K562 (cell line): Measurements from ENCODE around the gene FAM78A. TPM values are rescaled to one million over a fixed set of nuclear protein-coding genes. Genes with fewer than 3 reads are reported as not detected.

Experiments
- ATAC-seq: fragments of 200-7000 bp; cut with Tn5 transposase; 3 replicates; pipeline ENCODE4 v1.9.1; 2020; ENCODE audit warnings: moderate library complexity
- BruUV-seq: library from RNA; stranded (reverse); fragments of 400-500 nt; replicated peaks from 2 replicates; lab custom pipeline; 2021; lab: Mats Ljungman, UMichigan
- CTCF ChIA-PET: fragments of 300-600 bp; formaldehyde crosslinking; extraction: SDS; loops from one replicate; lab custom pipeline; 2021; ENCODE audit warnings: low intra/inter-chr PET ratio; lab: Yijun Ruan, JAX
- POLR2A ChIA-PET: fragments of 300-600, 350-650 bp; sonication (Branson Sonifier 250); formaldehyde crosslinking; extraction: SDS; loops from one replicate; lab custom pipeline; 2021; ENCODE audit warnings: antibody characterized with exemption, inconsistent platforms; lab: Yijun Ruan, JAX
- DNase-seq, 4 experiments: peaks; one replicate each; pipeline versions ENCODE4 v3.0.0 to v3.0.0-alpha.2; 2011 to 2018; ENCODE audit warnings: low spot score in 3 of 4, mixed read lengths in 3 of 4; ENCODE audit errors: extremely low read depth in 1 of 4
- FAIRE-seq: peaks from 2 replicates; lab custom pipeline; 2011; peaks lifted over from hg19 to GRCh38; lab: Jason Lieb, UNC
- H2AFZ ChIP-seq: 2 replicates; pipeline ENCODE4 v1.6.0; 2011; ENCODE audit warnings: low read depth, low read length, control low read depth, inconsistent platforms
- H3K27ac ChIP-seq: fragments of 200-600 bp; 3 replicates; pipeline ENCODE4 v1.8.0; 2011; ENCODE audit warnings: low read depth, mild to moderate bottlenecking, control low read depth, inconsistent platforms, low read length, moderate library complexity, mixed read lengths; ENCODE audit errors: extremely low read depth
- H3K27me3 ChIP-seq, 2 experiments: fragments of 300-600 bp in 1 of 2; 2 replicates in 1 of 2; 3 replicates in 1 of 2; pipeline versions ENCODE4 v1.6.0 to v1.8.0; 2011; ENCODE audit warnings: inconsistent platforms in 2 of 2, low read length in 2 of 2, mild to moderate bottlenecking in 1 of 2, mixed read lengths in 1 of 2, moderate library complexity in 1 of 2; ENCODE audit not compliant: control insufficient read depth in 2 of 2, insufficient read depth in 2 of 2
- H3K36me3 ChIP-seq: fragments of 300-600 bp; 3 replicates; pipeline ENCODE4 v1.8.0; 2011; ENCODE audit warnings: mild to moderate bottlenecking, low read length, inconsistent platforms; ENCODE audit not compliant: control insufficient read depth, insufficient read depth
- H3K4me1 ChIP-seq, 2 experiments: fragments of 200-600 bp in 1 of 2; replicated peaks in 1 of 2; 2 replicates in 1 of 2; 3 replicates in 1 of 2; pipeline versions ENCODE4 v1.5.1 to v1.8.0; 2011; ENCODE audit warnings: inconsistent platforms in 2 of 2, low read length in 2 of 2, mild to moderate bottlenecking in 1 of 2, mixed read lengths in 1 of 2, moderate library complexity in 1 of 2; ENCODE audit not compliant: control insufficient read depth in 2 of 2, insufficient read depth in 2 of 2
- H3K4me2 ChIP-seq: 2 replicates; pipeline ENCODE4 v1.6.1; 2011; ENCODE audit warnings: low read length, control low read depth, inconsistent platforms, mixed read lengths; ENCODE audit not compliant: insufficient read depth
- H3K4me3 ChIP-seq: fragments of 200-600 bp; sonication (generic), shearing (Covaris generic); 2 replicates; pipeline ENCODE4 v1.5.1; 2016; ENCODE audit warnings: control low read depth, inconsistent platforms
- H3K79me2 ChIP-seq: fragments of 200-600 bp; 3 replicates; pipeline ENCODE4 v1.8.0; 2011; ENCODE audit warnings: low read length, inconsistent platforms; ENCODE audit not compliant: control insufficient read depth, insufficient read depth
- H3K9ac ChIP-seq, 2 experiments: 2 replicates each; pipeline versions ENCODE4 v1.6.0 to v1.6.1; 2011; ENCODE audit warnings: low read depth in 2 of 2, low read length in 2 of 2, control low read depth in 1 of 2, inconsistent platforms in 1 of 2, mild to moderate bottlenecking in 1 of 2, mixed read lengths in 1 of 2; ENCODE audit not compliant: insufficient read depth in 1 of 2
- H3K9me1 ChIP-seq: one replicate; pipeline ENCODE4 v1.6.0; 2011; ENCODE audit warnings: inconsistent platforms, mild to moderate bottlenecking, low read length, moderate library complexity; ENCODE audit not compliant: control insufficient read depth, insufficient read depth
- H3K9me3 ChIP-seq: replicated peaks from 2 replicates; pipeline ENCODE4 v1.5.1; 2011; ENCODE audit warnings: low read depth, low read length, inconsistent platforms; ENCODE audit not compliant: control insufficient read depth, insufficient read depth
- H4K20me1 ChIP-seq: replicated peaks from 2 replicates; pipeline ENCODE4 v1.6.1; 2011; ENCODE audit warnings: low read length, inconsistent platforms, mixed read lengths; ENCODE audit not compliant: control insufficient read depth, insufficient read depth
- MBD2 ChIP-seq: sonication (generic); IDR thresholded peaks from 2 replicates; pipeline ENCODE4 v1.6.1; 2016; ENCODE audit warnings: low read depth, borderline replicate concordance
- ZNF316 ChIP-seq: fragments of 450-650 bp; IDR thresholded peaks from 2 replicates; pipeline ENCODE4 v1.6.1; 2016
- WGBS: fragments of 100-300 bp; shearing (Covaris generic); methylation state at CpG from one replicate; pipeline ENCODE4 v1.1.6; 2016; ENCODE audit warnings: low coverage, mixed read lengths; ENCODE audit not compliant: insufficient coverage; ENCODE audit errors: missing lambda C conversion rate; 5-methylcytosine and 5-hydroxymethylcytosine counted together
- in situ Hi-C: fragments of 300-500 bp; cut with MboI; formaldehyde crosslinking; loops from 4 replicates; pipeline ENCODE4 v1.15.0; 2018; ENCODE audit warnings: inconsistent platforms, mixed read lengths
- intact Hi-C: fragments of 100-400 bp; cut with micrococcal nuclease; formaldehyde crosslinking; loops from 2 replicates; pipeline ENCODE4 v1.14.2; 2022
- polyA plus RNA-seq, 8 experiments: library from polyadenylated mRNA; depleted of rRNA in 4 of 8; stranded (reverse) in 5 of 8; unstranded in 3 of 8; fragments of >200 nt; fragmentation: Nextera tagmentation in 2 of 8; fragmentation: Illumina TruSeq in 1 of 8; extraction: Ambion mirVana in 2 of 8; extraction: Trizol in 1 of 8; gene quantifications; 2 replicates each; pipeline versions ENCODE4 v1.2.1 to v1.2.3, GENCODE V29; 2011 to 2014; ENCODE audit warnings: inconsistent platforms in 1 of 8, missing spikeins in 1 of 8
- total RNA-seq, 7 experiments: library from RNA; depleted of rRNA in 6 of 7; stranded (reverse); fragments of >200 nt in 6 of 7; fragmentation: Illumina TruSeq in 2 of 7; extraction: Trizol in 2 of 7; gene quantifications; 2 replicates each; pipeline versions ENCODE4 v1.2.1 to v1.2.3, GENCODE V29; 2011 to 2021; ENCODE audit warnings: low replicate concordance in 1 of 7
- TF ChIP-seq, protein P1 (sequence below): fragments of 250-450 bp; sonication (Bioruptor Pico); IDR thresholded peaks from 2 replicates; pipeline ENCODE4 v1.5.0; 2021

The FAM78A gene
- total and polyA plus RNA-seq, 9 of the 15 experiments (the other 6 are each of a cell fraction or from before 2014, with no cell fraction given): 0.56 to 103 (median 55.2) TPM

DNA sequence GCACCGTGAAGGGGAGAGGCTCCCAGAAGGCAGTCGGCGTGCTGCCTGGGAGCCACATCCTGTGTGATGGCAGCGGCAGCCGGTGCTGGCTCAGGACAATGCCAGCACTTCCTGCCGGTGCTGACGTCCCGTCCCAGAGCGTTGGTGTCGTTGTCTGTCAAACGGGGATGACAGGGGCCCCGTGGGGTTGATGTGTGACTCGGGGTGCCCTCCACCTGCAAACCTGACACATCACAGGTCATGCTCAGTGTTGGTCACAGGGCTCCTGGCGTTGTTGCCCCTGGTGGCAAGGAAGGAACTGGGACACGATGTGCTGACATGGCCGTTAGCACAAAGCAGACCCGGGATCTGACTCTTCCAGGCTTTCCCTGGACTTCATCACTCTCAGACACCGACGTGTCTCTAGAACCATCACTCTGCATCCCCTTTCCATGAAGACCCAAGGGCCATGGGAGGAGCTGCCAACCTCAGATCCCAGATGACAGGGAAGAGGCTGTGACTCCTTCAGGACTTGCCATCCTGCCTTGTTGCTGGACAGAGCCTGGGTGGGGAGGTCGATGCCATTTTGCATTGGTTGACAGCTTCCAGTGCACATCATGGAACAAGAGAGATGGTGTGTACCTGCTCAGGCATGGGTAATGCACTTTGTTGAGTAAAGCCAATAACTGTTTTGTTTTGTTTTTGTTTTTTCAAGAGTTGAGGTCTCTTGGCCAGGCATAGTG lies 34.7 kb upstream of the FAM78A start:
- TF ChIP-seq, protein P1, sequence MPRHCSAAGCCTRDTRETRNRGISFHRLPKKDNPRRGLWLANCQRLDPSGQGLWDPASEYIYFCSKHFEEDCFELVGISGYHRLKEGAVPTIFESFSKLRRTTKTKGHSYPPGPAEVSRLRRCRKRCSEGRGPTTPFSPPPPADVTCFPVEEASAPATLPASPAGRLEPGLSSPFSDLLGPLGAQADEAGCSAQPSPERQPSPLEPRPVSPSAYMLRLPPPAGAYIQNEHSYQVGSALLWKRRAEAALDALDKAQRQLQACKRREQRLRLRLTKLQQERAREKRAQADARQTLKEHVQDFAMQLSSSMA (CRISPR knock-in tag): no peak
- no peak for TF ChIP-seq MBD2
- 0 out of 2 replicates have a peak, but pooled peaks have one; percentile 27 for TF ChIP-seq ZNF316
- no peaks in the 10 kb centered on the region for H3K79me2 ChIP-seq
- intact Hi-C loops (no loop called here), in situ Hi-C loops (loop anchor here (25.0 kb wide), 1 partner anchor 599 kb away; no protein-coding TSS in a partner anchor)
- no peak overlapping the region for H3K27ac ChIP-seq
- 25% methylated on average over 18 of the region's 20 CpGs for WGBS
- BruUV-seq: no TSS peak
- no peak for FAIRE-seq
- H3K36me3 ChIP-seq: no peaks in the 10 kb centered on the region
- peak overlapping the region in 1 of 2 experiments; percentile 64; a peak in 2 of 4 replicates for H3K9ac ChIP-seq
- ATAC-seq: no peak
- ChIA-PET CTCF (no interaction called here), POLR2A (interaction anchor here (0.9 to 1.0 kb wide), 2 partner anchors 14 to 15 kb away, joined by 3 read pairs; no protein-coding TSS in a partner anchor)
- no peaks in the 10 kb centered on the region for H3K9me1 ChIP-seq
- no peaks in the 10 kb centered on the region for H3K27me3 ChIP-seq
- H2AFZ ChIP-seq: no peak overlapping the region; the same call in 1 of the 2 replicates
- no peak for DNase-seq
- H3K4me1 ChIP-seq: peaks cover 10 to 61% of the 10 kb centered on the region in 2 experiments; a peak in 4 of 5 replicates
- no peak overlapping the region; the same call in 1 of the 2 replicates for H3K4me2 ChIP-seq
- no peaks in the 10 kb centered on the region for H4K20me1 ChIP-seq
- no peaks in the 10 kb centered on the region for H3K9me3 ChIP-seq
- no peak overlapping the region for H3K4me3 ChIP-seq
